Cerebellar nuclear complex (tissue), 1 donor: ENCODE measurements around the gene PREX1.
"Not testable (repeated sequence)": the region's sequence is repeated elsewhere in the genome, so short reads cannot be mapped to it uniquely, and the experiment has no call there.

ENCODE experiments used
- DNase-seq, 2 experiments: peaks; one replicate each; lab custom pipeline; 2025; lab: John Stamatoyannopoulos, UW

The PREX1 gene

DNA sequence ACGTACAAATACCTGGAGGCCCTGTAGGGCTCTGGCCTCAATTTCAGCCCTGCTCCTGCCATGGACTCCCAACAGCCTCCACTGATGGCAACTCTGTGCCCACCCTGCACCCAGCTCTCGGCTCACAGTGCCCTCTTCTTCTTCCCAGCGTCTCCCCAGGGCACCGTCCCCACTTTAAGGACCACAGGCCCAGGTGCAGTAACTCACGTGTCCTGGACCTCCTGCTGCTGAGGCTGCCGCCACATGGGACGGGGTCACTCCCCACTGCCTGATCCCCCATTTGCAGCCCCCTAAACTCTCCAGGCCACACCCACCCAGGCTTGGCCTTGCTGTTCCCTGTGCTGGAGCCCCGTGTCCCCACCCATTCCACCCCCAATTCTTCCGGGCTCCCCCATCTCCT, 223.4 kb downstream of the PREX1 start:
- DNase-seq, result no peak

DNA sequence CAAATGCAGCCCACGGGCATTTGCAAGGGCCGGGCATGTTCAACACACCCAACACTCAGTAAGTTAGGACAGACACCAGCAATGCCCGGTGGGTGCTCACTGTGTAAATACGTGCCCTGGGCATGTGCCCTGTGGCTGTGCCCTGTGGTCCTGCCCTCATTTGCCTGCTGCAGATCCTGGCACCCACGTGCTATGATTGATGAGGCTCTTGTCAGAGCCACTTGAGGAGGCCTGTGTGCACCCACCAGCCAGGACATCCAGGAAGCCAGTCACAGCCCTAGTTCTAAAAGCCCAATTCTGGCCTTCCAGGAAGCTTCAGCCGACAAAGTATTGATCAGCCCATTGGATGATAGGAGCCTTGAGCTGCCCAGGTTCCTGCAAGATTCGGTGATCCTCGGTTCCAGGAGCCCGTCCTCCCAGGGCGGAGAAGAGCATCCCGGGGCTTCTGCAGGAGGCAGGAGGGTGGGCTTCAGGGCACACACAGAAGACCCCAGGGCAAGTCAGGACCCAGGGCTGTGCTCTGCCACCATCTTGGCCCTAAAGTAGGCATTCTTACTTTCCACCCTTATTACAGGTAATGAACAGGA, 223.9 kb downstream of the PREX1 start:
- DNase-seq, result no peak

DNA sequence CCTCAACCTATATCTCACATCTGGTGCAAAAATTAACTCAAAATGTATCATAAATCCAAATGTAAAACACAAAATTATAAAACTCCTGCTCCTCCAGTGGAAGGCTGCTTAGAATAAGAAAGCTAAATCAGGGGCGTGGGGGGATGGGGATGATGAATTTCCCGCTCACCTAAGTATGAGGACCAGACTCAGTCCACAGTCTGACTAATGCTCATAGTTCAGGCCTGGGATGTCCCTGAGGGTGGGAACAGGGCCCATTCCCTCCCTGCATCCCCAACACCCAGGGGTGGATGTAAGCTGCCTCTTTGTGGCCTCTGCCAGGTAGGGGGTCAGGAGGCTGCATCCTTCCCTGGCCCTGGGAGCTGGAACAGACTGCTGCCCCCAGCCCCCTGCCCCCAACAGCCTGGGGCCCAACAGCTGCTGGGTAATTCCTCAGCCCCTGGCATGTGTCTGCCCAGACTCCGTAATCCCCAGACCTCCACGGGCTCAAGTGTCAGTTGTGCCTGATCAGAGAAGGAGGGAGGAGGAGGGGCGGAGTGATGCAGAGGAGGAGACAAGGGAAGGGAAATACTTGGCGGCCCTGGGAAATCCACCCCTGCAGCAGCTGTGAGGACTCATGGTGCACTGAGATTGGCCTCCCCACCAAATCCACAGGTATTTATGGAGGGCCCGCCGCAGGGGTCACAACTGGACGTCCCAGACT, 224.5 kb downstream of the PREX1 start:
- no peak for DNase-seq

DNA sequence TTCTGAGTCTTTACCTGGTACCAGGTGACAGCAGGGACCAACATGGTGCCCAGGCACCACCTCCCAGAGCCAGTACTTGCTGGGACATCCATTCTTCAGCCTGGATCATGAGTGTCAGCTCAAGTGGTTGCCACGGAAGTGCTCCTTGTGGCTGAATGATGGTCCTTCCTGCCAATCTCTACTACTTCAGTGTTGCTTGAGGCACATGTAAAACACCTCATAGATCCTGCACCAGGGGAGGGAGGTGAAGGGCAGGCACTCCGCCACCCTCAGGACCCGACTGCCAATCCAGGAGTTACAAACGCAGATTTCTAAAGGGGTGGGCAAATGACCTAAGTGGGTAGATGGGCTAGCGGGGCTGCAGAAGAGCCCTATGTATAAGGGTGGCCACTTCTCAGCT, 226.0 kb downstream of the PREX1 start:
- DNase-seq, result no peak

DNA sequence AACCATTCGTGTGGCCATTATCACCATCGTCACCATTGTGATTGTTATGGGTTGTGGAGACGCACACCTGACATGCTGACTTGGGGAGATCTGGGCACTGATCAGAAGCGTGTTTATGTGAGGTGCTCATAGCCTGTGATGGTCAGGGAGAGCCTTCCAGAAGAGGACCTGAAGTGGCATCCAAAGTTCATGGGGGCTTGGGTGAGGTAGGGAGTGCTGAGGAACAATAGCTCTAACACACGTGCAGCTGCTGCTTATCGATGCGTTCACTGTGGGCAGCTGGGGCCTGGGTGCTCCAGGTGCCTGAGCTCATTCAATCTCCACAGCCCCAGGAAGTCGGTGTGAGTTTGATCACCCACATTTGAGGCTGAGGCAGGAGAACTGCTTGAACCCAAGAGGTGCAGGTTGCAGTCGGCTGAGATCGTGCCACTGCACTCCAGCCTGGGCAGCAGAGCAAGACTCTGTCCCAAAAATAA, 227.3 kb downstream of the PREX1 start:
- DNase-seq, result no peak

DNA sequence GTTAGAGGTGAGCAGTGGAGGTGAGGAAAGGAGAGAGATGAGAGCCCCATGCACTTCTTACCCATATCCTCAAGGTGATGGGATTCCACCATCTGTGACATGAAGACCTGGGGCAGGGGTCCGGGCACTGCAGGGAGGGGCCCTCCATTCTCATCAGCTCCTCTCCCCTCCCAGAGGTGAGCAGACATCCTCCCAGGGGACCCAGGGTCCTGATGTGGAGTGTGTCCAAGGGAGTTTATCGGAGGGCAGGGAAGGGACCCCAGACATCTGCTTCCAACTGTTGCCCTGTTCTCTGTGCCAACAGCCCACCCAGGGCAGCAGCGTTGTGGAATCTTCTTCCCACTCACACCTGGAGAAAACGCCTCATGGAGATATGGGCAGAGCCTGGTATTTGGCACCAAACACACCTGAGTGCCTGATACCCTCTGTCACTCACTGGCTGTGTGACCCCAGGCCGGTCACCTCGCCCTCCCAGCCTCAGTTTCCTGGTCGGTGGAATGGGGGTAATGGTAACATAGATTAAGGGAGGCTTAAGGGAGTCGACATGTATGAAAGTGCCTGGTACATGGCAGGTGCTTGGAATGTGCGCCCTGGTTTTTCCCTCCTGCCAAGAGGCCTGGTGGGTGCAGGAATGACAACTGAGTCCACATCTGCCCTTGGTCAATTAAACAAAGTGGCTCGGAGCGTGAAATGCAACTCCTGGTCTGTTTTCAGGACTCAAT, 227.9 kb downstream of the PREX1 start:
- no peak for DNase-seq

DNA sequence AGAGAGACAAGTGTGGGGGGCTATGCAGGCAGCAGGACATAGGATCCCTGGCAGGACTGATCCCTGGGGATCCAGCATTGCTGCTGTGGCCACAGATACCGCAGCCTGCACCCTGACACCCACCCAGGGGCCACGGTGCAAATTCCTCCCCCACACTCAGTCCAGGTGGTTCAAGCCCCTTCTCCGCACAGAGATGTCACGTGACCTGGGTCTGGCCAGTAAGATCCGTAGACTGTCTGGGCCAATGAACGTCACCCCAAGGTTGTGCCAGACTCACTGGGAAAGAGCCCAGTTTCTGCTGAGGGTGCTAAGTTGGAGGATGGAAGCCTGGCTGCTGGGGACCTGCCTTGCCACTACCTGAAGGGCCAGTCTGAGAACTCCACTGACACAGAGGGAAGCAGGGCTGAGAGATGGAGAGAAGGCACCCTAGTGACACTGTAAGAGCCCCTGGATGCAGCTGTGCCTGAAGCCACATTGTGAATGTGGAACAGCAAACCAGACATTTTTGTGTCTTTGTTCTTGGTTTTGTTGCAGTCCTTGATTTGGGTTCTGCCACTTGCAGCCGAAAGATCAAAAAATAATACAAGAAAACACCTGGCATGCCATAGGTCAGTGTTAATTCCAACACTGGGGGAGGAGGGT, 228.6 kb downstream of the PREX1 start:
- DNase-seq, result no peak

DNA sequence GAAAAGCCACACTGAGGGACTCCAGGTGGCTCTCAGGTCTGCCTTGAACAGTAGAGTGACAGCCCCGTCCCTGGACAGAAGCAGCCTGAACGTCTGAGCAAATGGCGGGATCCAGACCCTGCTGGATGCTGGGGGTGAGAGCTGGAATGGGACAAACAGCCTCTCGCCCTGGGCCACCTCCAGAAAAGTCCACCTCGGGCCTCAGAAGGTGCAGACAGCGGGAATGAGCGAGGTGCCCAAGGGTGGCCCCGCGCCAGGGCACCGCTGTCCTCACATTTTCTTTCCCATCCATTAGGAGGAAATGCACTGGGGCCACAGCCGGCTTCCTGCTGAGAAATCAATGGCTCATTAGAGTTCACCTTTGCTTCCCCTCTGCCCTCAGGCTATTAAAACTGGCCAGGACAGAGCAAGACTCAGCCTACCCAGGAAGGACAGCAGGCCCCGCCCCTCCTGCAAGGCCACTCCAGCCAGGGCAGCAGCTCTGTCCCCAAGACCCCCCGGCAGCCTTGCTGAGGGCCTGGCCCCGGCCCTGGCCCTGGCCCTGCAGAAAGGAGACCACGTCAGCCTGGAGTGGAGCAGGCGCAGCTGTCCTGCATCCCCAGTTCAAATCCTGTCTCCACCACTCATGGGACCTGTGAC, 229.4 kb downstream of the PREX1 start:
- DNase-seq, result not testable (repeated sequence)

DNA sequence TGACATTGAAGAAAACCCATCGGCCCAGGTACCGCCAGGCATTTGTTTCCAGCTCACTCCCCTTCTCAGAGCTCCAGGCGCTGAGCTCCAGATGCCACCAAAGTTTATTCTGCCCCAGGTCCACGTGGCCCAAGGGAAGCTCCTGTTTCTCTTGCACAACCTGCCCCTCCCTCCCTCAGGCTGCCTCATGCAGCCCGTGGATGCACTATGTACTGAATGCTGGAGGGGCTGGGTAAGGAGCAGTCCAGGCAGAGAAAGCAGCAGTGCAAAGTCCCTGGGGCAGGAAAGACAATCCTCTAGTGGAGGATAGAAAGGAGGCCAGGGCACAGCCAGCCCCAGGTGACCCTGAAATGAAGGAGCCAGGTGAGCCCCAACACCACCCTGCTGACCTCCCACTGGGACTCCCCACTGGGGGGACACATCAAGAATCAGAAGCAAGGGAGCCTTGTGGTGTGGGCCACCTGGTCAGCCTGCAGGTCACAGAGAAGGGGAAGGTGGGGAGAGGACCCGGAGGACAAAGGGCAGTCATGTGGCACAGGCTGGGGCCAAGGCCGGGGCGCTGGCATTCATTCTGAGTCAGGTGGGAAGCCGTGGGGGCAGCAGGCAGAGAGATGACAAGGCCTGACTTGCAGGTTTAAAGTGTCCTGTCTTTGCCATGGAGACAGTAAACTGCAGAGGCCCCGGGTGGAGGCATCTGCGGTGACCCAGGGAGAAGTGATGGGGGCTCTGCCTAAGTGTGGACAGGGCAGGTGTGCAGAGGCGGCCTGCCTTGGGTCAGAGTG, 230.1 kb downstream of the PREX1 start:
- DNase-seq, result no peak

DNA sequence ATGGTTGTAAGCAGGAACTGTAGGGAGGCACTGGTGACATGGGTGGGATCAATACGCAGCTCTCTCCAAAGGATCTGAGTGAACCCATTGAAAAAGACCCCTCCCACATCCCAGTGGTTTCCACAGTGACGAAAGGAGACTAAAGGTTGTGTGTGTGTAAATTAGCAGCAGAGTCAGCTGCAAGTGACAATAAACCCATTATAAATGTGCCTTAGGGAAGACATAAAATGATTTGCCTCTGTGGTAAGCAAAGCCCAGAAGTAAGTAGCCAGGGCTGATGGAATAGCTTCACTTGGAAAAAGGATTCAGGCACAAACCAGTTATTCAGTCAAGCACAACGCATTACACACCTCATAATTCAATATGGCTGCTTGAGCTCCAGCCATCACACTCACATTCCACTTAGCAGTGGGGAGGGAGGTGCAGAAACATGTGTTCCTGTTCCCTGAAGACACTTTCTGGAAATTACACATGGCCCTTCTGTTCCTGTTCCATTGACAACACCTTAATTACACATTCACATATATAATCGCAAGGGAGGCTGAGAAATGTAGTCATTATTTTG, 231.4 kb downstream of the PREX1 start:
- DNase-seq, result no peak

DNA sequence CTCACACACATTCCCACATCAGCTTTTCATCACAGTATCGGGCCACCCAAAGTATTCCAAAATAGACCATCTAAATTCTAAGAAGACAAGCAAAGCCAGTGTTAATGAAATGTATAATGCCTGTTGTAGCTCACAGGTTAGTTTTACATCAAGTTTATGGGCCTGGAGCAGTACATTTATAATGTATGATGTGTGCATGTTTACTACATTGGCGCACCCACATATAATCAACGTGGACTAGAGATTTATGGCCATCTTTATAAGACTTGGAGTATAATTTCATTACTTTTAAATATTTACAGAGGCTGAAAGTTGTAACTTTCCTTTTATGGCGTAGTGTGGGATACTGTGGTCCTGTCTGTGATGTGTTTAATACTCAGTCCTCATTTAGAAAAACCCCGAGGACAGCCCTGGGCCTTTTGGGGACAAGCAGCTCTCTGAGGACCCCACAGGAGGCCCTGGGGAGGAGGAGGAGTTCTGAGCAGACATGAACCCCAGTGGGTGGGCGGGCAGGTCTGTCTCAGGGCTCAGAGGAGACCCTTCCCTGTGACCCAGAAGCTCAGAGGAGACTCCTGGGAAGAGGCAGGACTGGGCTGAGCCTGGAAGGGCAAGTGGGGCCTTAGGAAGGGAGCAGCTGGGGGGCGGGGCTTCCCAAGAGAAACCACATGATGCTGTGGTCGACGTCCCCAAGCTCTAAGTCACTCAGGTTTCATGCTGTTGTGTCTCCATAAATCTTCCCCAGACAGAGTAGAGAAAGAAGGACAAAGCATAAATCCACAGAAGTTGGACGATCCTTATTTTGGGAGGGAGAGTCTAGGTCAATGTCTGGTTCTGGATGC, 232.1 kb downstream of the PREX1 start:
- DNase-seq, result no peak

DNA sequence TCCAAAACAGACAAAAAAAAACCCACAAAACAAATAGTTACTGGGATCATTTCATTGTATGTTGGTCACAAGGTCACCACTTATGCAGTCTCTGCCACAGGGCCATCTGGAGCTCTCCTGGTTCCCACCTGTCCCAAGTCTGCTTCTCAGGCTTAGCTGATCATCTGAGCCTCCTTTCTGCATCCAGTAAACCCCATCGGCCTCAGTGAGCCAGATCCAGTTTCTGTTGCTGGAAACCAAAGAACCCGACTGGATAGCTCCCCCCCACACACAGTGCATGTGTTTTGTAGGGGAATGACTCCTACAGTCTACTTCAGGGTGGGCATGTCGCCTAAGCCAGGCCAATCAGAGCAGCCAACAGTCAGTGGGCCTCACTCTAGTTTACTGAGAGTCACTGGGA, 233.3 kb downstream of the PREX1 start:
- no peak for DNase-seq

DNA sequence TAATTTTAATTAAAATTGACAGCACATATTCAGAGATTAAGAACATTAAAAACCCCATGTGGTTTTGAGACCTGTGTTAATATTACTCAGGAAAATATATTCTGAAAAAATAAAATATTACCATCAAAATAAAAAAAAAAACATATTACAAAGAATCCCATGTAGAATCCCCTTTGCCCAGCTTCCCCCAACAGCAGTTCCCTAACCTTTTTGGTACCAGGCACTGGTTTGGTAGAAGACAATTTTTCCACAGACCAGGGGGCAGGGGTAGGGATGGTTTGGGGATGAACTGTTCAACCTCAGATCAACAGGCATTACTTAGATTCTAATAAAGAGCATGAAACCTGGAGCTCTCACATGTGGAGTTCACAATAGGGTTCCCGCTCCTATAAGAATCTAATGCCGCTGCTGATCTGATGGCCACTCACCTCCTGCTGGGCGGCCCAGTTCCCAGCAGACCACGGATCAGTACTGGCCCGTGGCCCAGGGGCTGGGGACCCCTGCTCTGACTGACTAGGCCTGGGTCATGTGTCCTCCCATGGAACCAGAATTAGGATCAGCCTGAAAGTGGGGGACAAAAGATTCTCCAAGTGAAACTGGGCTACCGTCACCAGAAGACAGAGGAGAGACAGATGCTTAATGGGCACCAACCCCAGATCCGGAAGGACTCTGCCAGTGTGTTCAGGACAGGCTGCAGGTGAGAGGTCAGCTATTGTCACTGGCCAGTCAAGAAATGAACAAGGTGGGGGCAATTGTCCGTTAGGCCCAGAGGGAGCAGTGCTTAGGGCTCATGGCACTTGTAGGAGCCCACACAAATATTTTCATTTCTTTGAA, 235.5 kb downstream of the PREX1 start:
- DNase-seq, result no peak

DNA sequence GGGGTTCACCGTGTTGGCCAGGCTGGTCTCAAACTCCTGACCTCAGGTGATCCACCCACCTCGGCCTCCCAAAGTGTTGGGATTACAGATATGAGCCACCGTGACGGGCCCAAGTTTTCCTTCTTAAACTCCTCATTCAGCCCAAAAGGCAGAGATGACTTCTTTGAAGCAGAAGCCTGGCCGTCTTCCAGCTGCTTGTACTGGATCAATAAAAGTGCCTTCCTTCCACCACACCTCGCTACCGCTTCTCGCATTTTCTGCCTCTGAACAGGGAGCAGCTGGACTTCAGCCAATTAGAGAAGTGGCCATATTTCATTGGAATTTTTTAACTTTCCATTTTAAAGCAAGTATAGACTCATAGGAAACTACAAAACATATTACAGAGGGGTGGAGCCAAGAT, 241.1 kb downstream of the PREX1 start:
- DNase-seq, result no peak

DNA sequence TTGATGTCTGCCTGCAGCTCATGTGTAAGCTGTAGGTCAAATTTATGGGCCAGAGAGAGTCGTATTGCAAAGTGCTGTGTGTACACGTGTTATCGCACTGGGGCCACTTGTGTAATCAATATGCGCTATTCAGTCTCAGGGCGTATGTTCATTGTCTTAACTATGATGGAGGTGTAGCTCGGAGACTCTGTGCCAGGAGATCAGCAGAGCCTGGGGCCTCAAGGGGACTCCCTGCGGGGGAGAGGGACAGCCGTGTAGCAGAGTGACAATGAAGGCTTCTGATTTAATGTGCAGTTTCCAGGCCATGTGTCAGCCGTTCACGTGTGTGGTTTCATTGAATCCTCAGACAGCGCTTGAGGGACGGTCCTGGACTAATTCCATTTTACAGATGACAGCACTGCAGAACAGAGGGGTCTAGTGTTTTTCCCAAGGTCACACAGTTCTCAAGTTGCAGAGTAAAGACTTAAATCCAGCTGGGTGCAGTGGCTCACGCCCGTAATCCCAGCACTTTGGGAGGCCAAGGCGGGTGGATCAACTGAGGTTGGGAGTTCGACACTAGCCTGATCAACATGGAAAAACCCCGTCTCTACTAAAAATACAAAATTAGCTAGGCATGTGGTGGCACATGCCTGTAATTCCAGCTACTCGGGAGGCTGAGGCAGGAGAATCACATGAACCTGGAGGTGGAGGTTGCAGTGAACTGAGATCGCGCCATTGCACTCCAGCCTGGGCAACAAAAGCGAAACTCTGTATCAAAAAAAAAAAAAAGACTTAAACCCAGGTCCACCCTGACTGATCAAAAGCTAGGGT, 242.5 kb downstream of the PREX1 start:
- no peak for DNase-seq

DNA sequence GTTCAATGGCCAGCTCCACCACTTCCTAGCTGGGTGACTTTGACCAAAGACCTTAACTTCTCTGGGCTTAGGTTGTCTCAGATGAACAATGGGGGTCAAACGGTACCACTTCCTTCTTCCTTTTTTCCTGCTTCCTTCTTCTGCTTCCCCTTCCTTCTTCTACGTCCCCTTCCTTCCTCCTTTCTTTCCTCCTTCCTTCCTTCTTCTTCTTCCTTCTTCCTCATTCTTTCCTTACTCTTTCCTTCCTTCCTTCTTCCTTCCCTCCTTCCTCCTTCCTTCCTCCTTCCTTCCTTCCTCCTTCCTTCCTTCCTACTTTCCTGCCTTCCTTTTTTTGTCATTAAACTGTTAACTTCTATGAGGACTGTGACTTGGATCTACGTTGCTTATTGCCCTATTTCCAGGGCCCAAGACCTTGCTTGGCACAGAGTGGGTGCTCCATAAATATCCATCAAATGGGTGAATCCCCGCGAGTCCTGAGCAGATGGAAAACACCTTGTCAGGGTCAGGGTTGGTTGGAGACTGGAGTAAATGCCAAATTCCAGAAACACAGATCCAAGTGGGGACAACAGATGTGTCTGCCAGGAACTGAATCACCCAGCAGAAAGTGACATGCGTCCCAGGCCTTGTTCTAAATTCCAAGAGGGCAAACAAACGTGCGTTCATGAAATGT, 243.3 kb downstream of the PREX1 start:
- DNase-seq, result no peak

DNA sequence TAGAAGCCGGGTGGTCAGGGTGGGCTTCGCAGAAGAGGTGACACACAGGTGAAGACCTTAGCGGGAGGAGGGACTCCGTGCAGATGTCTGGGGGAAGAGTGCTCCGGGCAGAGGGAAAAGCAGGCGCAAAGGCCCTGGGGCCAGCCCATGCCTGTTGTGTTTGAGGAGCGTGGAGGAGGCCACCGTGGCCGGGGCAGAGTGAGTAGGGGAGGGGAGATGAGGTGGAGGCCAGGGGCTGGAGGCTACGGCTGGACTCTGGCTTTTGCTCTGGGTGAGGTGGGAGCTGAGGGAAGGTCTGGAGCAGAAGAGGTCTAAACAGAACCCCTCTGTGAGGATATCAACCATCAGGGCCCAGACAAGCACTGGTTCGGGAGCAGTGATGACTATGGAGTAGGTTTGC, 244.0 kb downstream of the PREX1 start:
- no peak for DNase-seq

DNA sequence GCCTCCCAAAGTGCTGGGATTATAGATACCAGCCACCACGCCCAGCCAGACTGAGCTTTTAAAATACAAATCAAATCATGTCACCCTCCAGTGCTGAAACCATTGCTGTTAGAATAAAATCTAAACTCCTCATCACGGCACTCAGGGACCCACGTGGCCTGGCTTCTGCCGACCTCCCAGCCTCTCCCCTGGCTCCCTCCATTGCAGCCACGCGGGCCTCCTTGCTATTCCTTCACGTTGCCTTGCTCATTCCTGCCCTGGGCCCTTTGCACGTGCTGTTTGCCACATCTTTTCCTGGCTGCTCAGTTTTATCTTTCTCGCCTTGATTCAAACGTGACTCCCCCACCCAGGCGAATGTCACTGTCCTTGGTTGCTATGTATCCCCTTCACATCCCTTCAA, 244.6 kb downstream of the PREX1 start:
- DNase-seq, result no peak
